ENCODE data around the gene AMBP. TPM values are rescaled to one million over a fixed set of nuclear protein-coding genes. Genes with fewer than 3 reads are reported as not detected.

Gene AMBP
- total RNA-seq, 2 experiments from 2014 or later, result not detected

DNA sequence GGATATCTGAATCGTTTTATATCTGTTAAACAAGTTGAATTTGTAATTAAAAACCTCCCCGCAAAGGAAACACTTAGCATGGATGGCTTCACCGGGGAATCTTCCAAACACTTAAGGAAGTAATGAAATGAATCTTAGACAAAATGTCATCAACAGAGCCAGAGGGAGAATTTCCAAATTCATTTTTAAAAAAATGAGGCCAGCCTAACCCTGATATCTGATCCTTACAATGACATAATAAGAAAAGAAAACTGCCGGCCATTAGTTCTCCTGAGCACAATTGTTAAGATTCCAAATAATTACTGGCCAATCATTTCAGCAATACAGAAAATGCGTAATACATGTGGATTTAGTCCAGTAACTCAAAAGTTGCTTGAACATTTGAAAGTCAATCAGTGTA lies 27.1 kb upstream of the AMBP start:
- H3K27me3 Mint-ChIP-seq, result peaks cover 16% of the 10 kb centered on the region
- CTCF ChIA-PET, result no interaction called here
- intact Hi-C loops (cut with DNase I, micrococcal nuclease), result no loop called here

DNA sequence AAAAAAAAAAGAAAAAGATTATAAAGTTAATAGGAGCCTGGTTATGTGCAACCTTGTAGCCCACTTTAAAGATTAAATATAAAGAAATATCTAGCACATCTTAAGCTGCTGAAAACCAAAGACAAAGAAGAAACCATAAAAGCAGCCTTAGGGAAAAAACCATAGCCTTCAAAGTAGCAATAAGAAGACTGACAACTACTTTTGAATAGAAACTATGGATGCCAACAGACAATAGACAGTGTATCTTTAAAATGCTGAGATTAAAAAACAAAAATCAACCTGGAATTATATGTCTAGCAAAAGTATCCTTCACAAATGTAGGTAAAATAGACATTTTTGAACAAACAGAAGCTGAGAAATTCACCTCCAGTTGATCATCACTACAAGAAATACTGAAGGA lies 24.4 kb upstream of the AMBP start:
- H3K4me1 Mint-ChIP-seq (ENCODE audit: low read depth), result no peaks in the 10 kb centered on the region
- H3K9me3 ChIP-seq (ENCODE audit: control insufficient read depth in 1 of 2, insufficient read depth in 1 of 2, low read length in 2 of 2), result peaks cover 0 to 5% of the 10 kb centered on the region in 2 experiments
- H3K27ac ChIP-seq (ENCODE audit: low read depth in 1 of 2, low read length in 2 of 2), result no peak overlapping the region
- H3K4me3 ChIP-seq (ENCODE audit: low read length), result no peak overlapping the region
- no peak overlapping the region for H3K4me3 Mint-ChIP-seq
- intact Hi-C loops (cut with DNase I, micrococcal nuclease), result no loop called here
- H3K36me3 Mint-ChIP-seq (ENCODE audit: low read depth), result no peaks in the 10 kb centered on the region
- peaks cover 6 to 14% of the 10 kb centered on the region in 2 experiments for H3K27me3 ChIP-seq (ENCODE audit: control insufficient read depth in 1 of 2, insufficient read depth in 2 of 2, low read length in 2 of 2)
- no peak for DNase-seq
- TF ChIP-seq, protein P1, sequence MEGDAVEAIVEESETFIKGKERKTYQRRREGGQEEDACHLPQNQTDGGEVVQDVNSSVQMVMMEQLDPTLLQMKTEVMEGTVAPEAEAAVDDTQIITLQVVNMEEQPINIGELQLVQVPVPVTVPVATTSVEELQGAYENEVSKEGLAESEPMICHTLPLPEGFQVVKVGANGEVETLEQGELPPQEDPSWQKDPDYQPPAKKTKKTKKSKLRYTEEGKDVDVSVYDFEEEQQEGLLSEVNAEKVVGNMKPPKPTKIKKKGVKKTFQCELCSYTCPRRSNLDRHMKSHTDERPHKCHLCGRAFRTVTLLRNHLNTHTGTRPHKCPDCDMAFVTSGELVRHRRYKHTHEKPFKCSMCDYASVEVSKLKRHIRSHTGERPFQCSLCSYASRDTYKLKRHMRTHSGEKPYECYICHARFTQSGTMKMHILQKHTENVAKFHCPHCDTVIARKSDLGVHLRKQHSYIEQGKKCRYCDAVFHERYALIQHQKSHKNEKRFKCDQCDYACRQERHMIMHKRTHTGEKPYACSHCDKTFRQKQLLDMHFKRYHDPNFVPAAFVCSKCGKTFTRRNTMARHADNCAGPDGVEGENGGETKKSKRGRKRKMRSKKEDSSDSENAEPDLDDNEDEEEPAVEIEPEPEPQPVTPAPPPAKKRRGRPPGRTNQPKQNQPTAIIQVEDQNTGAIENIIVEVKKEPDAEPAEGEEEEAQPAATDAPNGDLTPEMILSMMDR (IDR thresholded peaks at IDR 0.05), result no peak
- H3K9me3 Mint-ChIP-seq, result peaks cover 6% of the 10 kb centered on the region
- H3K36me3 ChIP-seq (ENCODE audit: insufficient read depth, low read length), result no peaks in the 10 kb centered on the region
- POLR2A ChIA-PET, result no interaction called here
- H3K4me1 ChIP-seq (ENCODE audit: insufficient read depth, low read length), result peaks cover 5% of the 10 kb centered on the region
- ATAC-seq (ENCODE audit: poor library complexity), result no peak
- H3K27me3 Mint-ChIP-seq, result peaks cover 30% of the 10 kb centered on the region
- H3K27ac Mint-ChIP-seq, result no peak overlapping the region
- CTCF ChIA-PET, result no interaction called here

More for the DNA sequence above, 27.1 kb upstream of the AMBP start:
- no peaks in the 10 kb centered on the region for H3K36me3 Mint-ChIP-seq (ENCODE audit: low read depth)
- H3K9me3 Mint-ChIP-seq, result peaks cover 6% of the 10 kb centered on the region
- H3K27me3 ChIP-seq (ENCODE audit: control insufficient read depth in 1 of 2, insufficient read depth in 2 of 2, low read length in 2 of 2), result no peaks in the 10 kb centered on the region
- no peaks in the 10 kb centered on the region for H3K4me1 ChIP-seq (ENCODE audit: insufficient read depth, low read length)
- H3K4me1 Mint-ChIP-seq (ENCODE audit: low read depth), result no peaks in the 10 kb centered on the region
- no peak overlapping the region for H3K4me3 Mint-ChIP-seq
- POLR2A ChIA-PET, result no interaction called here
- H3K27ac Mint-ChIP-seq, result no peak overlapping the region
- no peaks in the 10 kb centered on the region for H3K36me3 ChIP-seq (ENCODE audit: insufficient read depth, low read length)
- TF ChIP-seq, protein P1 (IDR thresholded peaks at IDR 0.05), result no peak
- no peaks in the 10 kb centered on the region for H3K9me3 ChIP-seq (ENCODE audit: control insufficient read depth in 1 of 2, insufficient read depth in 1 of 2, low read length in 2 of 2)
- ATAC-seq (ENCODE audit: poor library complexity) (no peak), DNase-seq (no peak)
- H3K4me3 ChIP-seq (ENCODE audit: low read length), result no peak overlapping the region
- H3K27ac ChIP-seq (ENCODE audit: low read depth in 1 of 2, low read length in 2 of 2), result no peak overlapping the region

DNA sequence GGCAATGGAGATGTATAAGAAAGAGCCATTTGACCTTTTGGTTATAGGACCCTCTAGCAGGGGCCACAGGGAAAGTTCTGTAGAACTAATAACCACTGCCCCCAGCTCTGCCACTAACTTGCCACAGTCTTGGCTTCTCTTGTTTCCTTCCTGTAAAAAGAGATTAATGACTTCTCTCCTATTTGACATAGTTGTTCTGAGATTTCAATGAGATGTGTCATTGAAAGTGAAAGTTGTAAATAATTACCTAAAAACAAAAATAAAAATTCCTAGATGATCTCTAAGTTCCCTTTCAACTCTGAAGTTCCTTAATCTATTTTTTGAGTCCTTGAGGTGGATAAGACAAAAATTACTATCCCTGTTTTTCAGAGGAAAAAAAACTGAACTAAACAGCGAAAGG lies 22.4 kb upstream of the AMBP start:
- Mint-ChIP-seq H3K9me3 (peaks cover 6% of the 10 kb centered on the region), H3K27ac (no peak overlapping the region), H3K4me3 (no peak overlapping the region), H3K27me3 (peaks cover 49% of the 10 kb centered on the region), H3K4me1 (ENCODE audit: low read depth) (peaks cover 9% of the 10 kb centered on the region), H3K36me3 (ENCODE audit: low read depth) (no peaks in the 10 kb centered on the region)
- Histone ChIP-seq H3K27me3 (ENCODE audit: control insufficient read depth in 1 of 2, insufficient read depth in 2 of 2, low read length in 2 of 2) (peaks cover 25 to 26% of the 10 kb centered on the region in 2 experiments), H3K27ac (ENCODE audit: low read depth in 1 of 2, low read length in 2 of 2) (no peak overlapping the region), H3K4me3 (ENCODE audit: low read length) (no peak overlapping the region), H3K36me3 (ENCODE audit: insufficient read depth, low read length) (no peaks in the 10 kb centered on the region), H3K9me3 (ENCODE audit: control insufficient read depth in 1 of 2, insufficient read depth in 1 of 2, low read length in 2 of 2) (peaks cover 0 to 9% of the 10 kb centered on the region in 2 experiments), H3K4me1 (ENCODE audit: insufficient read depth, low read length) (peaks cover 6% of the 10 kb centered on the region)
- ChIA-PET POLR2A (no interaction called here), CTCF (interaction anchor here (0.9 kb wide), 1 partner anchor 18 kb away, joined by 3 read pairs; no protein-coding TSS in a partner anchor)
- DNase-seq (no peak), ATAC-seq (ENCODE audit: poor library complexity) (no peak)
- TF ChIP-seq, protein P1 (IDR thresholded peaks at IDR 0.05), result no peak
- intact Hi-C loops (cut with DNase I, micrococcal nuclease), result no loop called here
